Hepatocyte (in vitro differentiated cells): ENCODE measurements around the gene FES.

Experiments used
- EZH2phosphoT487 ChIP-seq: fragments of 200-600 bp; sonication (generic); IDR thresholded peaks from one replicate; pipeline ENCODE4 v1.6.1; 2018; ENCODE audit warnings: antibody characterized with exemption, mild to moderate bottlenecking, low read depth, moderate library complexity; ENCODE audit not compliant: unreplicated experiment, severe bottlenecking
- TF ChIP-seq, protein P1 (sequence below): fragments of 200-600 bp; sonication (generic); IDR thresholded peaks from 2 replicates; pipeline ENCODE4 v1.5.1; 2016; ENCODE audit warnings: antibody characterized with exemption, mild to moderate bottlenecking; ENCODE audit not compliant: poor library complexity

GRCh38 chr15:90891346-90891949 lies 7.1 kb downstream of the FES start:
- TF ChIP-seq, protein P1, sequence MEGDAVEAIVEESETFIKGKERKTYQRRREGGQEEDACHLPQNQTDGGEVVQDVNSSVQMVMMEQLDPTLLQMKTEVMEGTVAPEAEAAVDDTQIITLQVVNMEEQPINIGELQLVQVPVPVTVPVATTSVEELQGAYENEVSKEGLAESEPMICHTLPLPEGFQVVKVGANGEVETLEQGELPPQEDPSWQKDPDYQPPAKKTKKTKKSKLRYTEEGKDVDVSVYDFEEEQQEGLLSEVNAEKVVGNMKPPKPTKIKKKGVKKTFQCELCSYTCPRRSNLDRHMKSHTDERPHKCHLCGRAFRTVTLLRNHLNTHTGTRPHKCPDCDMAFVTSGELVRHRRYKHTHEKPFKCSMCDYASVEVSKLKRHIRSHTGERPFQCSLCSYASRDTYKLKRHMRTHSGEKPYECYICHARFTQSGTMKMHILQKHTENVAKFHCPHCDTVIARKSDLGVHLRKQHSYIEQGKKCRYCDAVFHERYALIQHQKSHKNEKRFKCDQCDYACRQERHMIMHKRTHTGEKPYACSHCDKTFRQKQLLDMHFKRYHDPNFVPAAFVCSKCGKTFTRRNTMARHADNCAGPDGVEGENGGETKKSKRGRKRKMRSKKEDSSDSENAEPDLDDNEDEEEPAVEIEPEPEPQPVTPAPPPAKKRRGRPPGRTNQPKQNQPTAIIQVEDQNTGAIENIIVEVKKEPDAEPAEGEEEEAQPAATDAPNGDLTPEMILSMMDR: no peak
- TF ChIP-seq EZH2phosphoT487: no peak
